ENCODE data around the gene TMEM140. TPM values are rescaled to one million over a fixed set of nuclear protein-coding genes. Genes with fewer than 3 reads are reported as not detected.

Gene TMEM140
- total and polyA plus RNA-seq, 9 of the 15 experiments (the other 6 are each of a cell fraction or from before 2014, with no cell fraction given): 0.03 to 0.82 (median 0.23) TPM

DNA sequence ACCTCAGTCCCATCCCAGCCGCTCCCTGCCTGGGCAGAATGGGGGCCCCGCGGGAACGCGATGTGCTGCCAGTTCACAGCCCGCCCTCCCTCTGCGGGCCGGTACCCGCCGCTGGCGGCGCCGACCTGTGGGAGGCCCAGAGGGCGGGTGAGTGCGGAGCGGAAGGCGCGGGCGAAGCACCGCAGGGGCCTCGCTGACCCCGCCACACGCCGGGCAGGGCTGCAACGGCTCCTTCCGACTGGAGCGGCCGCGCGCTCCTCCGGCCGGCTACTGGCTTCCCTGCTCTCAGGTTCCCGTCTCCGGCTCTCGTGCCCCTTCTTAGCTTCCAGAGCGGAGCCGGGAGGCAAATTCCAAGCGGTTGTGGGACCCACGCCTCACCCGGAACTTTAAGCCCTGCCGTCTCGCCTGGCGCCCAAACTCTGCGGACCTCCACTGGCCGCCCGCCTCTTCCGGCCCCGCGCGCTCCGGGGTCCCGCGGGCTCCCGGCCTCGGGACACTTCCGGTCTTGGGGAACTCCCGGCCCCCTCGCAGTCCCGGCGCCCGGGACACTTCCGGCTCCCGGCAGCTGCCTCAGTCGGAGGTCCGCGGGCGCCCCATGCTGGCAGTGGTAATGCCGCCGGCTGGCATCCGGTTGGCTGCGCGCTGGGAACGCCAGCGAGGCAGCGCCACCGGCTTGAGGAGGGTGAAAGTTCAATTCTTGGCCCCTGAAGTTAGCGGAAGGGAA is 22.6 kb downstream of the TMEM140 start, which contains the start of gene CYREN (continued):
- TF ChIP-seq CTCF (IDR thresholded peaks at IDR 0.05 in 2 of 3, conservative IDR thresholded peaks at IDR 0.05 in 1 of 3; ENCODE audit: insufficient read depth in 2 of 3, low read depth in 1 of 3, low read length in 3 of 3) (peak; percentile 92 to 99 (median 98)), EP400 (IDR thresholded peaks at IDR 0.05) (peak; percentile 94), HNRNPK (IDR thresholded peaks at IDR 0.05; ENCODE audit: low read depth, low read length, poor library complexity, severe bottlenecking) (peak; percentile 64), FOXA3 (CRISPR knock-in tag; conservative IDR thresholded peaks at IDR 0.05 in 1 of 2, IDR thresholded peaks at IDR 0.05 in 1 of 2) (peak in 1 of 2 experiments; percentile 86; a peak in 2 of 4 replicates), ARID1B (IDR thresholded peaks at IDR 0.05) (peak; percentile 32; the same call in 1 of the 2 replicates), ZNF41 (CRISPR knock-in tag; conservative IDR thresholded peaks at IDR 0.05) (peak; percentile 7; the same call in 1 of the 2 replicates), MXI1 (IDR thresholded peaks at IDR 0.05; ENCODE audit: low read depth, low read length) (0 out of 2 replicates have a peak, but pooled peaks have one; percentile 46), ZNF395 (CRISPR knock-in tag; IDR thresholded peaks at IDR 0.05) (peak; percentile 93), NR4A1 (CRISPR knock-in tag; IDR thresholded peaks at IDR 0.05) (peak; percentile 62), NR4A1 (tag; IDR thresholded peaks at IDR 0.05) (peak; percentile 45; the same call in 1 of the 2 replicates), ZEB2 (IDR thresholded peaks at IDR 0.05) (peak; percentile 99), FUS (optimal IDR thresholded peaks at IDR 0.05; ENCODE audit: low read depth, low read length) (peak; percentile 98), SIN3B (IDR thresholded peaks at IDR 0.05; ENCODE audit: low read depth) (peak; percentile 90), NCOA6 (IDR thresholded peaks at IDR 0.05) (no peak), PML (IDR thresholded peaks at IDR 0.05; ENCODE audit: low read length) (peak; percentile 45; the same call in 1 of the 2 replicates), ZNF165 (CRISPR knock-in tag; IDR thresholded peaks at IDR 0.05; ENCODE audit: borderline replicate concordance) (peak; percentile 41; the same call in 1 of the 2 replicates), ZNF134 (CRISPR knock-in tag; conservative IDR thresholded peaks at IDR 0.05) (0 out of 2 replicates have a peak, but pooled peaks have one; percentile 20), POLR2A (conservative IDR thresholded peaks at IDR 0.05) (peak; percentile 98), RB1 (IDR thresholded peaks at IDR 0.05; ENCODE audit: low read depth) (peak; percentile 99)
- TF ChIP-seq, protein P1, sequence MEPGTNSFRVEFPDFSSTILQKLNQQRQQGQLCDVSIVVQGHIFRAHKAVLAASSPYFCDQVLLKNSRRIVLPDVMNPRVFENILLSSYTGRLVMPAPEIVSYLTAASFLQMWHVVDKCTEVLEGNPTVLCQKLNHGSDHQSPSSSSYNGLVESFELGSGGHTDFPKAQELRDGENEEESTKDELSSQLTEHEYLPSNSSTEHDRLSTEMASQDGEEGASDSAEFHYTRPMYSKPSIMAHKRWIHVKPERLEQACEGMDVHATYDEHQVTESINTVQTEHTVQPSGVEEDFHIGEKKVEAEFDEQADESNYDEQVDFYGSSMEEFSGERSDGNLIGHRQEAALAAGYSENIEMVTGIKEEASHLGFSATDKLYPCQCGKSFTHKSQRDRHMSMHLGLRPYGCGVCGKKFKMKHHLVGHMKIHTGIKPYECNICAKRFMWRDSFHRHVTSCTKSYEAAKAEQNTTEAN (CRISPR knock-in tag; IDR thresholded peaks at IDR 0.05): no peak
- TF ChIP-seq, protein P2, sequence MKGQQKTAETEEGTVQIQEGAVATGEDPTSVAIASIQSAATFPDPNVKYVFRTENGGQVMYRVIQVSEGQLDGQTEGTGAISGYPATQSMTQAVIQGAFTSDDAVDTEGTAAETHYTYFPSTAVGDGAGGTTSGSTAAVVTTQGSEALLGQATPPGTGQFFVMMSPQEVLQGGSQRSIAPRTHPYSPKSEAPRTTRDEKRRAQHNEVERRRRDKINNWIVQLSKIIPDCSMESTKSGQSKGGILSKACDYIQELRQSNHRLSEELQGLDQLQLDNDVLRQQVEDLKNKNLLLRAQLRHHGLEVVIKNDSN (CRISPR knock-in tag; IDR thresholded peaks at IDR 0.05): 0 out of 2 replicates have a peak, but pooled peaks have one; percentile 46
- TF ChIP-seq, protein P3, sequence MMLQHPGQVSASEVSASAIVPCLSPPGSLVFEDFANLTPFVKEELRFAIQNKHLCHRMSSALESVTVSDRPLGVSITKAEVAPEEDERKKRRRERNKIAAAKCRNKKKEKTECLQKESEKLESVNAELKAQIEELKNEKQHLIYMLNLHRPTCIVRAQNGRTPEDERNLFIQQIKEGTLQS (IDR thresholded peaks at IDR 0.05): no peak; the same call in 1 of the 2 replicates
- TF ChIP-seq, protein P3 (CRISPR knock-in tag; conservative IDR thresholded peaks at IDR 0.05): peak; percentile 60; the same call in 1 of the 2 replicates

Data from K562 (cell line).